ENCODE results near the gene EHBP1.
"Not testable (repeated sequence)": the region's sequence is repeated elsewhere in the genome, so short reads cannot be mapped to it uniquely, and the experiment has no call there.

Gene EHBP1

DNA sequence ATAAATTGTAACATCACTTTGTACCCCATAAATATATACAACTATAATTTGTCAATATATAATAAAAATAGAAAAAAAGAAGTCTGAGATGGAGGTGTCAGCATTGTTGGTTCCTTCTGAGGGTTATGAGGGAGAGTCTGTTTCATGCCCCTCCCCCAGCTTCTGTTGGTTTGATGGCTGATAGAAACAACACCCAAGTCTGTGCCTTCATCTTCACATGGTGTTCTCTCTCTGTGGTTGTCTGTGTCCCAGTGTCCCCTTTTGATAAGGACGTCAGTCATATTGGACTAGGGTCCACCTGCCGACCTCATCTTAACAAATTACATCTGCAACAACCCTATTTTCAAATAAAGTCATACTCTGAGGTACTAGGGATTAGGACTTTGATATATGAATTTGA lies 20.3 kb upstream of the EHBP1 start:
- Mint-ChIP-seq H3K27ac (no peak overlapping the region), H3K27me3 (peaks cover 20 to 34% of the 10 kb centered on the region in 2 donors), H3K9me3 (no peaks in the 10 kb centered on the region), H3K36me3 (no peaks in the 10 kb centered on the region), H3K4me3 (no peak overlapping the region), H3K4me1 (no peaks in the 10 kb centered on the region)
- ATAC-seq (replicated peaks) (no peak), DNase-seq (no peak)

DNA sequence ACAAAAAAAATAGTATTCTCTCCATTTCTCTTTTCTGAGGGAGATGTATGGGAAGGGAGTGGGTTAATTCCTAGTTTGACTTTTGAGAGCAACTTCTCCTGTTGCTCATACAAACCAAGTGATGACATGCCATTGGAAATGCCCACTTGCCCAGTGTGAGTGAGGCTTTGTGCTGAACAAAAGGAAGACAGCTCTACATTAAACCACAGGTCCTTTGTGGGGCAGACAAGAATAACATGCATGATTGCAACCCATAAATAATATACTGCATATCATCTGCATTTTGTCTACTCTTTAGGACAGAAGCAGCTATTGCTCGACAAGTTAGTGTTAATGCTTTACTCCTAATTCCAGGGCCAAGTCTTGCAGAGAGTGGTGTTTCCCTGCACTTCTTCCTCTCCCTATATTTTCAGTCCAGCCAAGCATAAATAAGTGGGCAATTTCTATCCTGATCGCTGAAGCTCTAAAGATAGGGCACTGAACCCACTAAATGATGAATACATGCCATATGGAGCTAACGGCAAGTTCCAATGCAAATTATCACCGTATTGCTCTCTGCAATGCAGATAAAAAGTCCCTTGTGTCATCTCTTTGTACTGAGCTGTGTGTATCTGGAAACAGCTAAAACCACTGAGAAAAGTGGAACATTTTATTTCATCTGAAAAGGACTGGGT lies 19.4 kb upstream of the EHBP1 start:
- H3K9me3 Mint-ChIP-seq = no peaks in the 10 kb centered on the region
- ATAC-seq (replicated peaks) = no peak
- no peak for DNase-seq
- H3K27me3 Mint-ChIP-seq = peaks cover 20 to 29% of the 10 kb centered on the region in 2 donors
- H3K4me3 Mint-ChIP-seq = no peak overlapping the region
- H3K4me1 Mint-ChIP-seq = no peaks in the 10 kb centered on the region
- H3K36me3 Mint-ChIP-seq = no peaks in the 10 kb centered on the region
- no peak overlapping the region for H3K27ac Mint-ChIP-seq

DNA sequence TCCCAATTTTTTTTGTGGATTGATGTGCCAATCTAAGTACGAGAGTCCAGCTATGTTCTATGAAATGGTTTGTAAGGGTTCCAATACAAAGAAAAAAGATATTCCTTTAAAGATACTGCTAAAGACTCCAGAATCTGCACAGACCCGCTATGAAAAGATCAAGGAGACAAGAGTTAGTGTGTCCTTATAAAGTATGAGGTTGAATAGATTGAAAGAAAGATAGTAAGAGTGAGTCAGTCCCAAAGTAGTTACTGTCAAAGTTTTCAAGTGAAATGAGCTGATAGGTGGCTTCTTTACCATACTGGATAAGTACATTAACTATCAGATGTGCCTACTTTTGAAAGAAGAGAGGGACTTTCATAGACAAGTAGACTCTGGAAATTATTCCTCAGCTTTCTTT lies 17.9 kb upstream of the EHBP1 start:
- Mint-ChIP-seq H3K36me3 (no peaks in the 10 kb centered on the region), H3K4me1 (no peaks in the 10 kb centered on the region), H3K27ac (no peak overlapping the region), H3K9me3 (no peaks in the 10 kb centered on the region), H3K4me3 (no peak overlapping the region), H3K27me3 (peaks cover 15 to 19% of the 10 kb centered on the region in 2 donors)
- DNase-seq (no peak), ATAC-seq (replicated peaks) (no peak)

DNA sequence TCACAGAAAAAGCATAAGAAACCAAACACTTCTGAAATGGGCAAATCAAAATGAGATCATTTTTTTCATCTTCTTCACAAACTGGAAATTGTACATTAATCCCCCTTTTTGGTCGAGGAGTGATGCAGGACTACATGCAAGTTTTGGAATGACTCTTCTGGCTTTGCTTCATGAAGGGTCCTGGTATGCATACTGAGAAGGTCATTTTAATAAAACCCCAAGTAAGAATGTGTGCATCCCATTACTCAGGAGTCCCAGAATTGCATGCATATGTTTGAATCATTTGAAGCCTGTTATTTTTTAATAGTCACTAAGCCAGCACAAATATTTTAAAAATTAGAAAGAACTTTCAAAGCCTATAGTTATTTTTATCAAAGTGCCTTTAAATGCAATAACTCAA lies 16.7 kb upstream of the EHBP1 start:
- Mint-ChIP-seq H3K27ac (no peak overlapping the region), H3K4me1 (no peaks in the 10 kb centered on the region), H3K27me3 (peaks cover 14 to 23% of the 10 kb centered on the region in 2 donors), H3K4me3 (no peak overlapping the region), H3K36me3 (no peaks in the 10 kb centered on the region), H3K9me3 (peaks cover 0 to 3% of the 10 kb centered on the region in 2 donors)
- ATAC-seq (replicated peaks) (no peak), DNase-seq (no peak)

DNA sequence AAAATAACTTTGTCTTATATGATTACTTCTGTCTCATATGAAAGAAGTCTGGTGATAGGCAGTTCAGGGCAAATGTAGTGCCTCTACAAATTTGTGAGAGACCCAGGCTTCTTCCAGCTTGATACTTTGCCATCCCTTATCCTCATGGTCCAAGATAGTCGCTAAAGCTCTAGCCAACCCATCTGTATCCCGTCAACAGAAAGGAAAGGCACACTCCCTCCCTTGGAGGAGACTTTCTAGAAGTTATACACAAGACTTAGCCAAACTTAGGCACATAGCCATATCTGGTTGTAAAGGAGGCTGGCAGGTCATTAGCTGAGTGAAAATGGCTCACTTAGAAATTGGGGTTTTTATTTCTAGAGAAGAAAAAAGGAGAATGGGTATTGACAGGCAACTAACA lies 14.3 kb upstream of the EHBP1 start:
- Mint-ChIP-seq H3K27me3 (peaks cover 5 to 23% of the 10 kb centered on the region in 2 donors), H3K9me3 (peaks cover 0 to 3% of the 10 kb centered on the region in 2 donors), H3K27ac (no peak overlapping the region), H3K4me3 (no peak overlapping the region), H3K4me1 (no peaks in the 10 kb centered on the region), H3K36me3 (no peaks in the 10 kb centered on the region)
- ATAC-seq (replicated peaks) = no peak
- no peak for DNase-seq

DNA sequence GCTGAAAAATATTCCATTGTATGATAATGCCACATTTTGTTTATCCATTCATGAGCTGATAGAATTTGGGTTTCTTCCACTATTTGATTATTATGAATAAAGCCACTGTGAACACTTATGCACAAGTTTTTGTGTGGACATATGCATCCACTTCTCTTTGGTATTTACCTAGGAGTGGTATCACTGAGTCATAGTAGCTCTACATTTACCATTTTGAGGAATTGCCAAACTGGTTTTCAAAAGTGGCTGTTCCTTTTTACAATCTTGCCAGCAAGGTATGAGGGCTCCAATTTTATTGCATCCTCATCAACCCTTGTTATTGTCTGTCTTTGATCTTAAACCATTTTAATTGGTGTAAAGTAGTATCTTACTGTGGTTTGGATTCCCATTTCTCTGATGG lies 13.3 kb upstream of the EHBP1 start:
- peaks cover 5 to 23% of the 10 kb centered on the region in 2 donors for H3K27me3 Mint-ChIP-seq
- no peaks in the 10 kb centered on the region for H3K4me1 Mint-ChIP-seq
- H3K36me3 Mint-ChIP-seq = no peaks in the 10 kb centered on the region
- no peak overlapping the region for H3K4me3 Mint-ChIP-seq
- no peak overlapping the region for H3K27ac Mint-ChIP-seq
- DNase-seq (no peak), ATAC-seq (replicated peaks) (no peak)
- H3K9me3 Mint-ChIP-seq = peaks cover 0 to 3% of the 10 kb centered on the region in 2 donors

DNA sequence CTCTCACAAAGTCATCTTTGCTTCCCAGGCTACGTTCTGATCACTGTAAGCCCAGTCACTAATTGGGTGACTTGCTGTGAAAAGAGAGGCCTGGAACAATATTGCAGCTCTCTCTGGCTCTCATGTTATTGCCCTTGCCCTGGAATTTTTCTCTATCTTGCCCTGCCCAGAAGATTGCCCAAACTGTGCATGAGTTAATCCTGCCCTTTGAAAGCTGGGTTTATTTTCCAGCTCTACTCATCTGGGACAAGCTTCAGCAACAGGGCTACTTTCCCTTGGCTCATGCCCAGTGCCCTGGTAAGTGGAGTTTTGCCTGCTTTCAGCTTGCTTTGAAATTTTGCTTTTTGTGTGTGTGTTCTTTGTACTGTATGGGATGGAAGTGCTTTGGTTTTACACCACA lies 6.9 kb upstream of the EHBP1 start:
- no peak for DNase-seq
- Mint-ChIP-seq H3K4me1 (no peaks in the 10 kb centered on the region), H3K4me3 (no peak overlapping the region), H3K36me3 (no peaks in the 10 kb centered on the region), H3K27ac (no peak overlapping the region), H3K9me3 (no peaks in the 10 kb centered on the region), H3K27me3 (peaks cover 0 to 11% of the 10 kb centered on the region in 2 donors)
- ATAC-seq (replicated peaks) = no peak

DNA sequence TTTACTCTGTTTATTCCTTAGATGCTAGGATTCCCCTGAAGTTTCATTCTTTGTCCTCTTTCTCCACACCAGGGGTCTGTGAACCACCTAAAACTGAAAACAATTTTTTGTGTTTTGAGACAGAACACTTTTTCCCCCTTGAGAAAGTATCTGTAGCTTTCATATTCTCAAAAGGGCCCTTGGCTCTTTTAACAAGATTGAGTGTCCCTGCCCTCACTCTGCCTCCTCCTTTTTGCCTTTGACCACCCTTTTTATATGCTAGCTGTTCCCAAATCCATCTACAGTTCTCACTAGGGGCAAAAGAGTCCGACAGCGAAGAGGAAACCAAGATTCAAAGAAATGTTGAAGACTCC lies 883 bp upstream of the EHBP1 start:
- Mint-ChIP-seq H3K4me3 (peak overlapping the region; percentile 91 to 98), H3K27me3 (no peaks in the 10 kb centered on the region), H3K36me3 (peaks cover 8 to 10% of the 10 kb centered on the region in 2 donors), H3K9me3 (peaks cover 0 to 3% of the 10 kb centered on the region in 2 donors), H3K27ac (peak overlapping the region; percentile 93), H3K4me1 (peaks cover 22 to 34% of the 10 kb centered on the region in 2 donors)
- DNase-seq (no peak), ATAC-seq (replicated peaks) (no peak)

DNA sequence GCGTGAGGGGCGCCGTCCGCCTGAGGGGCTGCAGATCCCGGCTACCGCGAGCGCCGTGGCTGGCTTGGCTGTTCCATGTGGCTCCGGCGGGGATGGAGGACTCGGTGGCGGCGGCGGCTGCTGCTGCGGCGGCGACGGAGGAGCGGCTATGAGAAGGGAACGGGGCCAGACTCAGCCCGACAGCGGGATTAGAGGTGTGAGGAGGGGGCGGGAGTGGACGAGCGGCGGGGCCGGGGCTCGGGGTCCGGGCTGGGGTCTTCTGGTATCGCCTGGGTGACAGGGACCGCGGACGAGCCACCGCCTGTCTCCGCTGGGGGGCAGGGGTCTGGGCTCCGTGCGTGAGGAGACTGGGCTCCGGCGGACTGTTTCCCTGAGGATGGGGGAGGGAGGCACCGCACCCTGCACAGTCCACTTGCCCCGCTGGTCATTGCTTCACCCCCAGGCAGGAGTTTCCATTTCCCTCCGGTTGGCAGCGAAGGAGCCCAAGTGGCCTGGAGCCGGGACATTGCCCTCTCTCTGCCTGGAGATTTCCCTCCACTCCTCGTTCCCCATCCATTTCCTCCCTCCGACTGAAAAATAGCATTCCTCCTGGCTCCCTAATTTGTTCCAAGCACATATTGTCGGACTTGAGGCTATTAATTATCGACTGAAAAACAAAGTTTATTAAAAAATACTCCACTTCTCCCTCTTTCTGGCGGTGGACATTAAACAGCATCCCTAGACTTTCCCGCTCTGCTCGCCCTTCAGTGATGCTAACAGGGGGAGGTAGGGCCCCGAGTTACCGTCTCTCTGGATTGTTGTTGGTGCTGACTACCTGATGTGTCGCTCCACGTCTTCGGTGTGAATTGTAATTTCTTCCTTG lies 577 bp downstream of the EHBP1 start:
- ATAC-seq (replicated peaks) = peak; percentile 11 to 12
- peak; percentile 24 for DNase-seq
- no peaks in the 10 kb centered on the region for H3K27me3 Mint-ChIP-seq

DNA sequence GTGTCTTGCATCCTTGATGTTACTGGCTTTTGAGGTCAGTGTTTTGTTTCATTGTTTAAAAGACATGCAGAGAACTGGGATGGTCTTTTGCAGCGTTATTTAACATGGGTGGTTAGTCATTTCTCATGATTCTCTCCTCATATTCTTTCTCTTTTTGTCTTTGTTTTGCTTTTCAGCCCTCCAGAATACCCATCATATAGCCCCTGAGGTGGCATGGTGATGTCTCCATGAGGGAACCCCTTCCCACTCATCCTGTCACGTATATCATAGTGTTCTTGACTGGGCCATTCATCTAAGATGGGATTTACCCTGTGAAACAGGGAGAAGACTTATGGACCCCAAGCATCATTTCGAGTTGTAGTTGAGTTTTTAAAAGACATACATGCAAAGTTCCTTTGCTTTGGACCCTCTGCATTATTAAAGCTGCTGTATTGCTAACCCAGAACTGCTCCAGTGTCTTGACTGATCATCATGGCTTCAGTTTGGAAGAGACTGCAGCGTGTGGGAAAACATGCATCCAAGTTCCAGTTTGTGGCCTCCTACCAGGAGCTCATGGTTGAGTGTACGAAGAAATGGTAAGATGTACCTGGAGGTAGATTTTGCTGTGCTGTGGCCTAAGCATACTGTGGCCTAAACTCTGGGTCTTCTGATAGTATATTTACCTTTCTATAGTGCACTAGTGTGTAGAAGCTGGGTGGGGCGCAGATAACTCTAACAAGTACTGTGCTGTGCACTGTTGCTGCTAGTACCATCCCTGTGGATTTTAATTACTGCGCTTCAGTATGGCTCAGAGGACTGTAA lies 1.4 kb downstream of the EHBP1 start:
- peaks cover 22 to 34% of the 10 kb centered on the region in 2 donors for H3K4me1 Mint-ChIP-seq
- H3K27ac Mint-ChIP-seq = peak overlapping the region; percentile 94
- DNase-seq (no peak), ATAC-seq (replicated peaks) (no peak)
- peaks cover 8 to 10% of the 10 kb centered on the region in 2 donors for H3K36me3 Mint-ChIP-seq
- H3K4me3 Mint-ChIP-seq = peak overlapping the region; percentile 91 to 98
- H3K9me3 Mint-ChIP-seq = peaks cover 0 to 3% of the 10 kb centered on the region in 2 donors
- no peaks in the 10 kb centered on the region for H3K27me3 Mint-ChIP-seq

More for the DNA sequence above, 577 bp downstream of the EHBP1 start:
- H3K36me3 Mint-ChIP-seq = peaks cover 8 to 10% of the 10 kb centered on the region in 2 donors
- peaks cover 0 to 3% of the 10 kb centered on the region in 2 donors for H3K9me3 Mint-ChIP-seq
- H3K4me1 Mint-ChIP-seq = peaks cover 22 to 34% of the 10 kb centered on the region in 2 donors
- peak overlapping the region; percentile 91 to 98 for H3K4me3 Mint-ChIP-seq
- peak overlapping the region; percentile 94 for H3K27ac Mint-ChIP-seq

DNA sequence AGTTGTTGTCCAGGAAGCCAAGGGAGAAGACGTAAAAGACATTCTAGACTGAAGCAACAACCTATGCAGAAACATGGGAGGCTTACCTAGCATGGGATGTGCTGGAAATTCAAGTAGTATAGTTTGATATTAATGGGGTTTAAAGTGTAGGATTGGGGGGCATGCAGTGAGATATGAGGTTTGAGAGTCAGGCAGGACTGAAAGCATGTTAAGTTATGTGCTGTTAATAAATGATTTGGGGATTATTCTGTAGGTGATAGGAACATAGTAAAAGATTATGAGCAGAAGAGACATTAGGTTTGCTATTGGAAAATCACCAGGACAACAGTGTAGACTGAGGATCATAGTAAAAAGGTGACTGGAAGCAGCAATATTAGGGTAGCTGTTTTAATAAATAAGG lies 3.2 kb downstream of the EHBP1 start:
- H3K4me3 Mint-ChIP-seq = no peak overlapping the region
- ATAC-seq (replicated peaks) = no peak

DNA sequence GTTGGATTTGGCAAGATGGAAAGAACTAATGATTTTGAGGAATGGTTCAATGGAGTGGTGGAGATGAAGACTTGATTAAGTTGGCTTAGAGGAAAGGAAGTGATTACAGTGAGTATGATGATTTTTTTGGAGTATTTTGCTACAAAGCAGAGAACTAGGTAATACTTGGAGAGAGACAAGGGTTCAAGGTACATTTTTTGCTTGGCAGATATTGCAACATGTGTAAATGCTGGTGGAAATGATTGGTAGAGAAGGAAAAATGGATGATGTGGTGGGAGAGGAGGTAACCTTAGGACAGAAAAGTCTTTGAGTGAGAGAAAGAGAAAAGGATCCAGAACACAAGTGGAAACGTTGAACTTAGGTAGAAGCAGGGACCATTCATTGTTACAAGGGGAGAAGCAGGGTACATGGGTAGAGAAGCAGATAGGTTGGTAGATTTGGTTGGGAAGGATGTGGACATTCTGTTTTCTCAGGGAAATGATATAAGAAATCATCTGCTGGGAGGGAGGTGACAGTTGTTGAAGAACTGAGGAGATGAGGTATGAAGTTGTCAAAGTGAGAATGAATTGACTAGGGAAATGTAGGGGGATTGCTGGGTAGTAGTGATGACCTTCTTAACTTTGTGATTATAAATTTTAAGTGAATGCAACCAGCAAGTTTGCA lies 6.5 kb downstream of the EHBP1 start:
- ATAC-seq (replicated peaks) = no peak
- Mint-ChIP-seq H3K4me3 (no peak overlapping the region), H3K27ac (no peak overlapping the region), H3K9me3 (peaks cover 0 to 3% of the 10 kb centered on the region in 2 donors), H3K36me3 (peaks cover 19 to 24% of the 10 kb centered on the region in 2 donors), H3K4me1 (peaks cover 10 to 19% of the 10 kb centered on the region in 2 donors), H3K27me3 (no peaks in the 10 kb centered on the region)
- no peak for DNase-seq

More for the DNA sequence above, 3.2 kb downstream of the EHBP1 start:
- no peak overlapping the region for H3K27ac Mint-ChIP-seq
- peaks cover 24 to 34% of the 10 kb centered on the region in 2 donors for H3K4me1 Mint-ChIP-seq
- DNase-seq = no peak
- peaks cover 8 to 10% of the 10 kb centered on the region in 2 donors for H3K36me3 Mint-ChIP-seq
- peaks cover 0 to 3% of the 10 kb centered on the region in 2 donors for H3K9me3 Mint-ChIP-seq
- no peaks in the 10 kb centered on the region for H3K27me3 Mint-ChIP-seq

DNA sequence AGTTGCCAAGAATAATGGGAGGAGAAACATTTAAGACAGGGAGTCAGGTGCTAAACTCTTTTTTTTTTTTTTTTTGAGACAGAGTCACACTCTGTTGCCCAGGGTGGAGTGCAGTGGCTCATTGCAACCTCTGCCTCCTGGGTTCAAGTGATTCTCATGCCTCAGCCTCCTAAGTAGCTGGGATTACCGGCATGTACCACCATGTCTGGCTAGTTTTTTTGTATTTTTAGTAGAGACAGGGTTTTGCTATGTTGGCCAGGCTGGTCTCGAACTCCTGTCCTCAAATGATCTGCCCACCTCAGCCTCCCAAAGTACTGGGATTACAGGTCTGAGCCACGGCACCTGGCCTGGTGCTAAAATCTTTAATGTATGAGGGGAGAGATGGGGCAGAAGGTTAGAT lies 7.7 kb downstream of the EHBP1 start:
- ATAC-seq (replicated peaks); DNase-seq; H3K27me3 Mint-ChIP-seq; H3K9me3 Mint-ChIP-seq; H3K4me3 Mint-ChIP-seq; H3K27ac Mint-ChIP-seq: not testable (repeated sequence)
- H3K4me1 Mint-ChIP-seq = peaks cover 10 to 15% of the 10 kb centered on the region in 2 donors
- peaks cover 19 to 24% of the 10 kb centered on the region in 2 donors for H3K36me3 Mint-ChIP-seq

DNA sequence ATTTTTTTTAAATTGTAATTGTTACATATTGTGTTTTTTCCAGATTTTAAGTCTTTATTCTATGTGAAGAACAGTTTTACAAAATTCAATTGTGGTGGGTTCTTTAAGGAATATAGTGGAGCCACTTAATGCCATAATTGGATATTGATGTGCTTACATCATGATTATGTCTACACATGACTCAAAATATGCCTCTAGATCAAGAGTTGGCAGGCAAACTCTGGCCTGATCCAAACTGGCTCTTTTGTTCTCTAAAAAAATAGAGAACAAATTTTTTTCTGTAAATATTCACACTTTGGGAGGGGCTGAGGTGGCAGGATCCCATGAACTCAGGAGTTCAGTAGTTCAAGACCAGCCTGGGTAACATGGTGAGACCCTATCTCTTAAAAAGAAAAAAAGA lies 8.3 kb downstream of the EHBP1 start:
- DNase-seq = no peak
- Mint-ChIP-seq H3K27ac (no peak overlapping the region), H3K27me3 (no peaks in the 10 kb centered on the region), H3K9me3 (peaks cover 0 to 2% of the 10 kb centered on the region in 2 donors), H3K36me3 (peaks cover 14 to 18% of the 10 kb centered on the region in 2 donors), H3K4me3 (no peak overlapping the region), H3K4me1 (peaks cover 5 to 9% of the 10 kb centered on the region in 2 donors)
- no peak for ATAC-seq (replicated peaks)

Data from stimulated activated naive B cell treated with anti-CD40 and anti-IgM and Interleukin-4, amounts not matched to agents 10 μg/mL and 1 μg/mL and 100 μg/mL, for 72 hours (primary cell).